Stimulated activated CD4-positive, alpha-beta T cell treated with anti-CD3 and anti-CD28 coated beads, Interleukin-1b, Interleukin-23, amount 100 ng/mL, for 4 hours (primary cell): ENCODE results near the gene ADGRG3.

Experiments
- DNase-seq, 2 donors: peaks; one replicate each; pipeline ENCODE4 v3.0.0-alpha.2; 2020; ENCODE audit warnings: low read depth in 2 of 2

ADGRG3 gene

GRCh38 chr16:57736419-57737351 lies 68.6 kb downstream of the ADGRG3 start:
- no peak for DNase-seq

GRCh38 chr16:57738844-57739243 lies 70.7 kb downstream of the ADGRG3 start:
- DNase-seq = no peak
